NCI-H510A treated with DMSO at 0.1 percent for 48 hours (cell line): Measurements from ENCODE around the gene CARD8.
"Not testable (repeated sequence)": the region's sequence is repeated elsewhere in the genome, so short reads cannot be mapped to it uniquely, and the experiment has no call there.

ENCODE experiments used
- DNase-seq: peaks from one replicate; lab custom pipeline; 2025; lab: John Stamatoyannopoulos, UW

CARD8 gene

GRCh38 chr19:48255376-48256303 is at the start of gene CARD8:
Gene CARD8, minus strand, starts transcription at chr19:48255912. Its CDS starts 14,892 bp downstream, at chr19:48241020.
- peak; percentile 96 for DNase-seq

- DNase-seq = no peak
Measured at GRCh38 chr19:48303866-48304265, 48.2 kb upstream of the CARD8 start.

GRCh38 chr19:48303367-48303766 is 47.7 kb upstream of the CARD8 start:
- DNase-seq = no peak

GRCh38 chr19:48302600-48302959 is 46.9 kb upstream of the CARD8 start:
- no peak for DNase-seq

- DNase-seq = no peak
Measured at GRCh38 chr19:48301886-48302599, 46.3 kb upstream of the CARD8 start.

- DNase-seq = no peak
Measured at GRCh38 chr19:48297975-48298374, 42.3 kb upstream of the CARD8 start.

- DNase-seq = no peak
Measured at GRCh38 chr19:48296963-48297734, 41.4 kb upstream of the CARD8 start.

GRCh38 chr19:48295458-48295857 is 39.7 kb upstream of the CARD8 start:
- DNase-seq = peak; percentile 15

- no peak for DNase-seq
Measured at GRCh38 chr19:48292798-48293197, 37.1 kb upstream of the CARD8 start.

- DNase-seq = not testable (repeated sequence)
Measured at GRCh38 chr19:48291489-48291815, 35.7 kb upstream of the CARD8 start.

- DNase-seq = peak; percentile 8
Measured at GRCh38 chr19:48290771-48291488, 35.2 kb upstream of the CARD8 start.

- DNase-seq = no peak
Measured at GRCh38 chr19:48290401-48290770, 34.7 kb upstream of the CARD8 start.

- no peak for DNase-seq
Measured at GRCh38 chr19:48287748-48288147, 32.0 kb upstream of the CARD8 start.

GRCh38 chr19:48284896-48285295 is 29.2 kb upstream of the CARD8 start:
- no peak for DNase-seq

- DNase-seq = no peak
Measured at GRCh38 chr19:48283908-48284307, 28.2 kb upstream of the CARD8 start.

- no peak for DNase-seq
Measured at GRCh38 chr19:48279747-48280146, 24.0 kb upstream of the CARD8 start.

- DNase-seq = no peak
Measured at GRCh38 chr19:48274938-48275337, 19.2 kb upstream of the CARD8 start.

GRCh38 chr19:48274173-48274572 is 18.5 kb upstream of the CARD8 start:
- no peak for DNase-seq

GRCh38 chr19:48271531-48272151 is 15.9 kb upstream of the CARD8 start:
- DNase-seq = peak; percentile 38

- not testable (repeated sequence) for DNase-seq
Measured at GRCh38 chr19:48269617-48270026, 13.9 kb upstream of the CARD8 start.

- not testable (repeated sequence) for DNase-seq
Measured at GRCh38 chr19:48265326-48265725, 9.6 kb upstream of the CARD8 start.

GRCh38 chr19:48260359-48260714 is 4.6 kb upstream of the CARD8 start:
- DNase-seq = not testable (repeated sequence)
